ENCODE measurements around the gene CCL20.

DNA sequence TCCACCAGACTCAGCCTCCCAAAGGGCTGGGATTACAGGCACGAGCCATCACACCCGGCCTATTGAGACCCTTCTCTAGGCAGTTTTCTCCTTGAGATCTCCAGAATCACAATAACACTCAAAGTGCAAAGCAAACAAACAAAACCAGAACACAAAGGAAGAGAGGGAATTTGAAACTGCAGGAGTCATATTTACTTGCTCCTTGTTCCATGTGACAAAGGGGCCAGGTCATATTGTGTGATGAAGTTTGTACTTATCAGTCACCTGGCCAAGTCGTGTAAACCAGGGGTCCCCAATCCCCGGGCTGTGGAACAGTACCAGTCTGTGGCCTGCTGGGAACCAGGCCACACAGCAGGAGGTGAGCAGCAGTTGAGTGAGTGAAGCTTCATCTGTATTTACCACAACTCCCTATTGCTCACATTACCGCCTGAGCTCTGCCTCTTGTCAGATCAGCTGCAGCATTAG, 41.4 kb upstream of the CCL20 start:
- TF ChIP-seq PBX3 (CRISPR knock-in tag; IDR thresholded peaks at IDR 0.05), result no peak
- no peak for TF ChIP-seq ELK4 (IDR thresholded peaks at IDR 0.05; ENCODE audit: borderline replicate concordance, low read depth, low read length)
- TF ChIP-seq TCF7L2 (IDR thresholded peaks at IDR 0.05; ENCODE audit: borderline replicate concordance, low read depth, low read length), result no peak
- TF ChIP-seq, protein P1, sequence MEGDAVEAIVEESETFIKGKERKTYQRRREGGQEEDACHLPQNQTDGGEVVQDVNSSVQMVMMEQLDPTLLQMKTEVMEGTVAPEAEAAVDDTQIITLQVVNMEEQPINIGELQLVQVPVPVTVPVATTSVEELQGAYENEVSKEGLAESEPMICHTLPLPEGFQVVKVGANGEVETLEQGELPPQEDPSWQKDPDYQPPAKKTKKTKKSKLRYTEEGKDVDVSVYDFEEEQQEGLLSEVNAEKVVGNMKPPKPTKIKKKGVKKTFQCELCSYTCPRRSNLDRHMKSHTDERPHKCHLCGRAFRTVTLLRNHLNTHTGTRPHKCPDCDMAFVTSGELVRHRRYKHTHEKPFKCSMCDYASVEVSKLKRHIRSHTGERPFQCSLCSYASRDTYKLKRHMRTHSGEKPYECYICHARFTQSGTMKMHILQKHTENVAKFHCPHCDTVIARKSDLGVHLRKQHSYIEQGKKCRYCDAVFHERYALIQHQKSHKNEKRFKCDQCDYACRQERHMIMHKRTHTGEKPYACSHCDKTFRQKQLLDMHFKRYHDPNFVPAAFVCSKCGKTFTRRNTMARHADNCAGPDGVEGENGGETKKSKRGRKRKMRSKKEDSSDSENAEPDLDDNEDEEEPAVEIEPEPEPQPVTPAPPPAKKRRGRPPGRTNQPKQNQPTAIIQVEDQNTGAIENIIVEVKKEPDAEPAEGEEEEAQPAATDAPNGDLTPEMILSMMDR (tag by site-specific recombination; IDR thresholded peaks at IDR 0.05), result no peak
- no peak for TF ChIP-seq ZBTB20 (tag by site-specific recombination; IDR thresholded peaks at IDR 0.05)
- no peak for TF ChIP-seq ZNF121 (tag by site-specific recombination; IDR thresholded peaks at IDR 0.05)
- TF ChIP-seq ZNF510 (tag by site-specific recombination; IDR thresholded peaks at IDR 0.05; ENCODE audit: insufficient replicate concordance), result no peak
- no peak for TF ChIP-seq KLF8 (tag by site-specific recombination; IDR thresholded peaks at IDR 0.05)
